Omental fat pad (tissue), 4 donors: ENCODE results near the gene MBD6. TPM values are rescaled to one million over a fixed set of nuclear protein-coding genes. Genes with fewer than 3 reads are reported as not detected.

Source experiments
- ATAC-seq: fragments of 150-250 bp; one replicate; pipeline ENCODE4 v1.9.1; 2016; ENCODE audit warnings: mild to moderate bottlenecking, moderate library complexity; ENCODE audit not compliant: low FRiP score
- DNase-seq: peaks from one replicate; pipeline ENCODE4 v3.0.0-alpha.2; 2019; ENCODE audit warnings: low spot score
- CTCF ChIP-seq, 3 donors: fragments of 450-650 bp; IDR thresholded peaks; one replicate each; pipeline ENCODE4 v1.5.1; 2016 to 2017; ENCODE audit warnings: antibody characterized with exemption in 3 of 3, mild to moderate bottlenecking in 3 of 3, moderate library complexity in 2 of 3
- total RNA-seq, 4 donors: library from RNA; depleted of rRNA; stranded (reverse); fragments of >200 nt; gene quantifications; one replicate each; pipeline ENCODE4 v1.1.0, GENCODE V29; 2016

The MBD6 gene
- total RNA-seq, 4 donors from 2014 or later, result 11.8 to 40.2 (median 15.2) TPM

- no peak for ATAC-seq
- DNase-seq, result no peak
- TF ChIP-seq CTCF (IDR thresholded peaks at IDR 0.05), result no peak
These were observed 3.2 kb downstream of the MBD6 start for GRCh38 chr12:57525615-57526383.

- no peak for TF ChIP-seq CTCF (IDR thresholded peaks at IDR 0.05)
- ATAC-seq, result no peak
- DNase-seq, result no peak
These were observed 4.0 kb downstream of the MBD6 start for GRCh38 chr12:57526477-57527126.

- no peak for TF ChIP-seq CTCF (IDR thresholded peaks at IDR 0.05)
- ATAC-seq, result no peak
- DNase-seq, result no peak
These were observed 4.6 kb downstream of the MBD6 start for GRCh38 chr12:57527184-57527583.

GRCh38 chr12:57528176-57528575 is 5.6 kb downstream of the MBD6 start:
- DNase-seq (no peak), ATAC-seq (no peak)
- no peak for TF ChIP-seq CTCF (IDR thresholded peaks at IDR 0.05)

GRCh38 chr12:57528831-57529555 is 6.4 kb downstream of the MBD6 start:
- DNase-seq, result no peak
- TF ChIP-seq CTCF (IDR thresholded peaks at IDR 0.05), result no peak
- no peak for ATAC-seq

- TF ChIP-seq CTCF (IDR thresholded peaks at IDR 0.05), result no peak
- no peak for DNase-seq
- ATAC-seq, result no peak
These were observed 7.2 kb downstream of the MBD6 start for GRCh38 chr12:57529831-57530230.
